Measurements from ENCODE around the gene PRDM5. TPM values are rescaled to one million over a fixed set of nuclear protein-coding genes. Genes with fewer than 3 reads are reported as not detected.

The PRDM5 gene
- total and polyA plus RNA-seq, 2 donors (not counting 3 experiments of a cell fraction or from before 2014, with no cell fraction given), result 2.2 to 8.1 TPM

- no TSS peak for BruUV-seq (replicated peaks)
- DNase-seq (ENCODE audit: low read depth, low spot score) (no peak), FAIRE-seq (no peak)
- Histone ChIP-seq H3K36me3 (ENCODE audit: control insufficient read depth in 2 of 2, extremely low read depth in 1 of 2, insufficient read depth in 2 of 2, low read length in 2 of 2) (no peaks in the 10 kb centered on the region), H3K4me3 (replicated peaks in 1 of 3; ENCODE audit: insufficient read depth in 1 of 3, low read depth in 1 of 3, low read length in 3 of 3) (no peak overlapping the region), H3K4me2 (ENCODE audit: insufficient read depth, low read length) (no peak overlapping the region), H3K79me2 (ENCODE audit: control insufficient read depth, insufficient read depth, low read length) (no peaks in the 10 kb centered on the region), H3K27me3 (ENCODE audit: control insufficient read depth in 2 of 2, insufficient read depth in 2 of 2, low read length in 2 of 2) (no peaks in the 10 kb centered on the region), H3K27ac (ENCODE audit: insufficient read depth, low read depth, low read length) (no peak overlapping the region), H3K9me3 (replicated peaks; ENCODE audit: control insufficient read depth, insufficient read depth, low read length) (no peaks in the 10 kb centered on the region), H2AFZ (ENCODE audit: low read depth, low read length) (no peak overlapping the region), H3K4me1 (ENCODE audit: control insufficient read depth, extremely low read depth, insufficient read depth, low read length) (no peaks in the 10 kb centered on the region), H3K9ac (replicated peaks; ENCODE audit: extremely low read depth, insufficient read depth, low read length) (no peak overlapping the region), H4K20me1 (replicated peaks; ENCODE audit: control insufficient read depth, extremely low read depth, insufficient read depth, low read length) (no peaks in the 10 kb centered on the region), H3K9me1 (replicated peaks; ENCODE audit: control insufficient read depth, extremely low read depth, insufficient read depth, low read length) (no peaks in the 10 kb centered on the region)
- dilution Hi-C loops (cut with MboI; ENCODE audit: extremely low pct_ligation_motif_present, low sequenced_read_pairs) (no loop called here), intact Hi-C loops (cut with micrococcal nuclease) (no loop called here)
- ChIA-PET CTCF (interaction anchor here (0.8 to 1.3 kb wide), 6 partner anchors 14 to 134 kb away, joined by 3 to 8 read pairs (median 3); no protein-coding TSS in a partner anchor), POLR2A (interaction anchor here (0.6 kb wide), 1 partner anchor 154 kb away, joined by 4 read pairs; no protein-coding TSS in a partner anchor)
- TF ChIP-seq CTCF (IDR thresholded peaks at IDR 0.05; ENCODE audit: extremely low read depth in 1 of 2, insufficient read depth in 1 of 2, low read depth in 1 of 2, low read length in 2 of 2), result peak in 1 of 2 donors; percentile 25
- no peak for TF ChIP-seq POLR2AphosphoS5 (IDR thresholded peaks at IDR 0.05; ENCODE audit: insufficient read depth, low read depth, low read length)
These were observed 78.5 kb downstream of the PRDM5 start for GRCh38 chr4:120843849-120844527.

GRCh38 chr4:120842031-120842430, 80.5 kb downstream of the PRDM5 start:
- ChIA-PET POLR2A (no interaction called here), CTCF (interaction anchor here (1.0 kb wide), 1 partner anchor 12 kb away, joined by 4 read pairs; no protein-coding TSS in a partner anchor)
- dilution Hi-C loops (cut with MboI; ENCODE audit: extremely low pct_ligation_motif_present, low sequenced_read_pairs) (no loop called here), intact Hi-C loops (cut with micrococcal nuclease) (no loop called here)
- Histone ChIP-seq H3K79me2 (ENCODE audit: control insufficient read depth, insufficient read depth, low read length) (no peaks in the 10 kb centered on the region), H3K4me1 (ENCODE audit: control insufficient read depth, extremely low read depth, insufficient read depth, low read length) (no peaks in the 10 kb centered on the region), H3K27ac (ENCODE audit: insufficient read depth, low read depth, low read length) (no peak overlapping the region), H3K4me2 (ENCODE audit: insufficient read depth, low read length) (no peak overlapping the region), H3K27me3 (ENCODE audit: control insufficient read depth in 2 of 2, insufficient read depth in 2 of 2, low read length in 2 of 2) (no peaks in the 10 kb centered on the region), H4K20me1 (replicated peaks; ENCODE audit: control insufficient read depth, extremely low read depth, insufficient read depth, low read length) (no peaks in the 10 kb centered on the region), H2AFZ (ENCODE audit: low read depth, low read length) (no peak overlapping the region), H3K36me3 (ENCODE audit: control insufficient read depth in 2 of 2, extremely low read depth in 1 of 2, insufficient read depth in 2 of 2, low read length in 2 of 2) (no peaks in the 10 kb centered on the region), H3K9me3 (replicated peaks; ENCODE audit: control insufficient read depth, insufficient read depth, low read length) (no peaks in the 10 kb centered on the region), H3K4me3 (replicated peaks in 1 of 3; ENCODE audit: insufficient read depth in 1 of 3, low read depth in 1 of 3, low read length in 3 of 3) (no peak overlapping the region), H3K9ac (replicated peaks; ENCODE audit: extremely low read depth, insufficient read depth, low read length) (no peak overlapping the region), H3K9me1 (replicated peaks; ENCODE audit: control insufficient read depth, extremely low read depth, insufficient read depth, low read length) (no peaks in the 10 kb centered on the region)
- FAIRE-seq (no peak), DNase-seq (ENCODE audit: low read depth, low spot score) (peak; percentile 35)
- TF ChIP-seq POLR2AphosphoS5 (IDR thresholded peaks at IDR 0.05; ENCODE audit: insufficient read depth, low read depth, low read length) (no peak), MAX (IDR thresholded peaks at IDR 0.05; ENCODE audit: insufficient read depth, insufficient read length) (no peak), GATA2 (IDR thresholded peaks at IDR 0.05; ENCODE audit: insufficient read depth, insufficient read length, low read depth, low read length) (no peak)
- no TSS peak for BruUV-seq (replicated peaks)

All from endothelial cell of umbilical vein (primary cell).